NCI-H2171 (cell line): Measurements from ENCODE around the gene ADAD1.

Experiments used
- DNase-seq: peaks from one replicate; lab custom pipeline; 2025; lab: John Stamatoyannopoulos, UW

The ADAD1 gene

DNA sequence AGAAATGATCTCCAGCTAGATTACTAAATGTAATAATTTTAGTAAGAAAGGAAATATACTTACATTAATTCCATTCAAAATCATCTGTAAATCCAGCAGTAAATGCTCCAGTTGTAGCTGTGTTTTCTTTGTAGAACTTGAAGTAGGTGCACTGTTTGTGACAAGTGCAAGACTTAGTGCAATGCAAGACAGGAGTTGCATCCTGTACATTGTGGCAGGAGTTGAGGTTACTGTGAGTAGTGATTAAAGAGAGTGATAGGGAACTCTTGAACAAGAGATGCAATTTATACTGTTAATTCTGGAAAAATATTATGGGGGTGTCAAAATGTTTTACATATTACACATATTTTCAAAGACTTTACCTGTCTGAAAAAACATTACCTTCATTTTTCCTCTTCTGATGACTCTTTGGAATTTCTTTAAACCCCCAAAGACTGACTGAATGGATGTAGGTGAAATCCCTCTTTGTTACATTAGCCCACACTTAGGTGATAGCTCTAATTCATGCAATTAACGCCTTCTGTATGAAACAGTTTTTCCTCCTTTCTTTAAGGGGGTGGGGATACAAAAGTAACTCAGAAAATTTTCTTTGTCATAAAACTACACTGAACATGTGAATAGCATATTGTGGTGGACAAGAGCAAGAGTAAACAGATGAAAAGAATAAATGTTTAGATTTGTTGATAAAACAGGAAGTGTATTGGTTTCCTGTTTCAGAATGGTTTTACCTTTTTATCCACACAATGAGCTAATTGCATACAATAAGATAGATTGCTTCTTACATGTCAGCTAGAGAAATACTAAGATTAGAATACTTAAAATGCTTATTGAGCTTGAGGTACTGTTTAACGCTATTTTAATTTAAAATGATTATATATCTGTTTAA is 77.7 kb downstream of the ADAD1 start, which contains the start of gene IL2:
TSS of gene IL2 (minus strand) at position 495 of the 886 bp plus-strand sequence. CDS start at position 210, 285 bp downstream.
- DNase-seq, result no peak

- no peak for DNase-seq
Measured at GRCh38 chr4:122458625-122459024, 79.8 kb downstream of the ADAD1 start.

DNA sequence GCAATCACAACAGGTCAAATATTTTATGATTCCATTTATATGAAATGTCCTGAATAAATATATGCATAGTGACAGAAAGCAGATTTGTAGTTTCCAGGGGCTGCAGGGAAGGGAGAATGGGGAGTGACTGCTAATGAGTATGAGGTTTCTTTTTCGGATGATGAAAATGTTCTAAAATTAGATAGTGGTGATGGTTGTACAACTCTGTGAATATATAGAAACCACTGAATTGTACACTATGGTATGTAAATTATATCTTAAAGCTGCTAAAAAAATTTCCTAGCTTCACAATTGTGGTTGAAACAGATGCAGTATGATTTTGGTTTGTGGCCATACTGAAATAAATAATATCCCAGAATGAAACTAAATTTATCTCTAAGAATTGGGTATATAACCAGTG is 90.6 kb downstream of the ADAD1 start:
- no peak for DNase-seq

DNA sequence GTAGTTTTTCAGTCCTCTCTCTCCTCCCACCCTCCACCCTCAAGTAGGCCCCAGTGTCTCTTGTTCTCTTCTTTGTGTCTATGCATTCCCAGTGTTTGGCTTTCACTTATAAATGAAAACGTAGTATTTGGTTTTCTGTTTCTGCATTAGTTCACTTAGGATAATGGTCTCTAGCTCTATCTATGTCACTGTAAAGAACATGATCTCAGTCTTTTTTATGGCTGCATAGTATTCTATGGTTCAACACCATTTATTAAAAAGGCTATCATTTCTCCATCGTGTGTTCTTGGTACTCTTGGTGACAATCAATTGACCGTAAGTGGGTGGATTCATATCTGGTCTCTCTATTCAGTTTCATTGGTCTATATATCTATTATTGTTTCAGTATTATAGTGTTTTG is 96.4 kb downstream of the ADAD1 start:
- no peak for DNase-seq

- DNase-seq, result no peak
Measured at GRCh38 chr4:122476126-122476525, 97.3 kb downstream of the ADAD1 start.

- DNase-seq, result no peak
Measured at GRCh38 chr4:122476745-122477144, 97.9 kb downstream of the ADAD1 start.
